Purkinje cell (primary cell): ENCODE measurements around the gene PARS2. TPM values are rescaled to one million over a fixed set of nuclear protein-coding genes. Genes with fewer than 3 reads are reported as not detected.

Source experiments
- polyA plus RNA-seq: library from polyadenylated mRNA; unstranded; fragments of >200 nt; fragmentation: Nextera tagmentation; gene quantifications from 2 replicates; pipeline ENCODE4 v1.2.1, GENCODE V29; 2014

Gene PARS2
- 1.3 and 3.0 TPM in 2 replicates for polyA plus RNA-seq

GRCh38 chr1:54764133-54764921 is at the start of gene PARS2:
Gene PARS2, minus strand, starts transcription at chr1:54764523. Its CDS starts 5,362 bp downstream, at chr1:54759161.

DNA sequence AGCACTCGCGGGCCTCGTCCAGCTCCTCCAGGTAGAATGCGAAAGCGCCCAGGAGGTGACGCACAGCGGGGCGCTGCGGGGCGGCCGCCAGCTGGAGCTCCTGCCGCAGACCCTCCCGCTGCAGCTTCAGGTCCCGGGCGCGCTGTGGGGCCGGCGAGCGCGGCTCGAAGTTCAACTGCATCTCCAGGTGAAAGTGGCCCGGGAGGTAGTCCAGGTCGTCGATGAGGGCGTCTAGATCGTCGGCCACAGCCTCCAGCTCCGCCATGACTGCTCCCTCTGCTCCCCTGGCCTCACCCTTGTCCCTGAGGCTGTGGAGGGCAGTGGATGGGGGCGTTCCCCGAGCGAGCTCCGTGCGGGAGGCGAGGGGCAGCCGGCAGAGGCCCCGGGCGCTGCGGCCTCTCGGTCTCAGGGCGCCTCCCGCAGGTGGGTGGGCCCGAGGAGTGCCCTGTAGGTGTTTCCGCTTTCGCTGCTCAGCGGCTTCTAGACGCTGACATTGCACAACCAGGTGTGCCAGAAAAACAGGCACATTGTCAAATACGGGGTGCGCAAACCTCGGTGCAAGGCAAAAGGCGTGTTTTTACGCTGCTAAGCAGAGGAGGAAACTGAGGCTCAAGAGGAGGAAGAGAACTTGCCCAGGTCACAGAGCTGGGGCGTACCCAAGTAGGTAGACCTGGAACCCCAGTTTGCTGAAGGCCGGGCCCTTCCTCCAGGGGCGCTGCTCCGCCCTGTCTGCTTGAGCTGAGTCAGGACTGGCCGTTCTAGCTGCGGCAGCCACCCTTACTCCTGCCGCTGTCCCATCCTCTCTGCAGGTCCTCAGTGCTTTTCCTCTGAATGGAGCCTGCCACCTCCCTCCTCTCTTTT is 36.8 kb upstream of the PARS2 start, which contains the start of gene TTC22:
Gene TTC22, minus strand, starts transcription at position 425 of the 861 bp plus-strand sequence. Its CDS starts 160 bp downstream, at position 265.

GRCh38 chr1:54715493-54716298 is 48.6 kb downstream of the PARS2 start, which contains the start of gene TTC4:
Gene TTC4, plus strand, starts transcription at chr1:54715861. Its CDS starts 48 bp downstream, at chr1:54715909.

Other genes starting within 250 kb of the PARS2 start
- gene ACOT11, start 216.3 kb downstream of the PARS2 start, polyA plus RNA-seq, result 0.85 and 0.95 TPM in 2 replicates
- not detected in 2 replicates for gene FAM151A, start 141.0 kb downstream of the PARS2 start, polyA plus RNA-seq
- gene MROH7, start 122.7 kb downstream of the PARS2 start, polyA plus RNA-seq, result 0.11 and 1.2 TPM in 2 replicates
- gene TTC4, start 48.7 kb downstream of the PARS2 start, polyA plus RNA-seq, result 19.8 and 23.2 TPM in 2 replicates
- not detected in 2 replicates for gene TTC22, start 36.8 kb upstream of the PARS2 start, polyA plus RNA-seq
- 11.9 and 14.3 TPM in 2 replicates for gene DHCR24, start 122.7 kb upstream of the PARS2 start, polyA plus RNA-seq
- gene TMEM61, start 216.1 kb upstream of the PARS2 start, polyA plus RNA-seq, result not detected in 2 replicates
- not detected in 2 replicates for gene BSND, start 234.4 kb upstream of the PARS2 start, polyA plus RNA-seq